HG03558 (cell line): ENCODE results near the gene PRPSAP2.
"Not testable (repeated sequence)": the region's sequence is repeated elsewhere in the genome, so short reads cannot be mapped to it uniquely, and the experiment has no call there.

ENCODE experiments used
- ATAC-seq: cut with Tn5 transposase; IDR thresholded peaks from one replicate; pipeline ENCODE4 v1.9.1; 2021; ENCODE audit warnings: moderate number of reproducible peaks; ENCODE audit not compliant: unreplicated experiment; ENCODE audit errors: extremely low read depth

PRPSAP2 gene

GRCh38 chr17:18933102-18934058 lies 75.4 kb downstream of the PRPSAP2 start:
- no peak for ATAC-seq

GRCh38 chr17:18937981-18938691 lies 80.2 kb downstream of the PRPSAP2 start:
- no peak for ATAC-seq

GRCh38 chr17:18938692-18939023 lies 80.7 kb downstream of the PRPSAP2 start:
- no peak for ATAC-seq

GRCh38 chr17:18944646-18945045 lies 86.7 kb downstream of the PRPSAP2 start:
- no peak for ATAC-seq

- ATAC-seq: no peak
Measured at GRCh38 chr17:18946536-18946935, 88.6 kb downstream of the PRPSAP2 start.

- no peak for ATAC-seq
Measured at GRCh38 chr17:18947866-18948265, 89.9 kb downstream of the PRPSAP2 start.

- ATAC-seq: no peak
Measured at GRCh38 chr17:18948476-18949006, 90.6 kb downstream of the PRPSAP2 start.

GRCh38 chr17:18949566-18949965 lies 91.6 kb downstream of the PRPSAP2 start:
- no peak for ATAC-seq

- no peak for ATAC-seq
Measured at GRCh38 chr17:18950346-18950745, 92.4 kb downstream of the PRPSAP2 start.

- ATAC-seq: no peak
Measured at GRCh38 chr17:18950944-18951905, 93.3 kb downstream of the PRPSAP2 start.

- no peak for ATAC-seq
Measured at GRCh38 chr17:18951941-18952842, 94.3 kb downstream of the PRPSAP2 start, which contains the start of gene SLC5A10. TSS of gene SLC5A10 (plus strand) at chr17:18952165. CDS start at chr17:18952206, 41 bp downstream.

GRCh38 chr17:18953231-18953728 lies 95.3 kb downstream of the PRPSAP2 start:
- ATAC-seq: no peak

GRCh38 chr17:18954321-18954720 lies 96.4 kb downstream of the PRPSAP2 start:
- ATAC-seq: no peak

- no peak for ATAC-seq
Measured at GRCh38 chr17:18955009-18955408, 97.1 kb downstream of the PRPSAP2 start.

- ATAC-seq: not testable (repeated sequence)
Measured at GRCh38 chr17:18956021-18956420, 98.1 kb downstream of the PRPSAP2 start.

GRCh38 chr17:18956581-18956980 lies 98.7 kb downstream of the PRPSAP2 start:
- ATAC-seq: no peak

GRCh38 chr17:18957831-18958230 lies 99.9 kb downstream of the PRPSAP2 start:
- no peak for ATAC-seq

GRCh38 chr17:18958611-18959010 lies 100.7 kb downstream of the PRPSAP2 start:
- no peak for ATAC-seq
